ENCODE data around the gene LBHD1.

The LBHD1 gene

DNA sequence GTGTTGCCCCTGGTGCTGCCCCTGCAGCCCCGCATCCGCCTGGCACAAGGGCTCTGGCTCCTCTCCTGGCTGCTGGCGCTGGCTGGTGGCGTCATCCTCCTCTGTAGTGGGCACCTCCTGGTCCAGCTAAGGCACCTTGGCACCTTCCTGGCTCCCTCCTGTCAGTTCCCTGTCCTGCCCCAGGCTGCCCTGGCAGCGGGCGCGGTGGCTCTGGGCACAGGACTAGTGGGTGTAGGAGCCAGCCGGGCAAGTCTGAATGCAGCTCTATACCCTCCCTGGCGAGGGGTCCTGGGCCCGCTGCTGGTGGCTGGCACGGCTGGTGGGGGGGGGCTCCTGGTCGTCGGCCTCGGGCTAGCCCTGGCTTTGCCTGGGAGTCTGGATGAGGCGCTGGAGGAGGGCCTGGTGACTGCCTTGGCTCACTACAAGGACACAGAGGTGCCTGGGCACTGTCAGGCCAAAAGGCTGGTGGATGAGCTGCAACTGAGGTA is 58.7 kb downstream of the LBHD1 start:
- no peak for DNase-seq
